ENCODE measurements around the gene UBXN6. TPM values are rescaled to one million over a fixed set of nuclear protein-coding genes. Genes with fewer than 3 reads are reported as not detected.

The UBXN6 gene
- total and polyA plus RNA-seq, 12 donors = 90.6 to 131 (median 106) TPM

GRCh38 chr19:4396949-4397783 is 60.4 kb downstream of the UBXN6 start:
- ATAC-seq = no peak

More at GRCh38 chr19:4396949-4397783, 60.4 kb downstream of the UBXN6 start:
- Histone ChIP-seq H3K4me3 (no peak overlapping the region), H3K36me3 (peaks cover 0 to 45% (median 3%) of the 10 kb centered on the region in 9 donors), H3K27me3 (no peaks in the 10 kb centered on the region), H3K27ac (peak overlapping the region in 6 of 10 donors; percentile 18 to 63 (median 41)), H3K9me3 (no peaks in the 10 kb centered on the region), H3K4me1 (peaks cover 17 to 83% (median 75%) of the 10 kb centered on the region in 9 donors)
- WGBS, 2 donors = 52 to 59% methylated on average over 15 of the region's 15 CpGs
- intact Hi-C loops (cut with DNase I) = loop anchor here in 2 of 10 donors (1.0 to 5.0 kb wide), 2 partner anchors 26 to 130 kb away; no protein-coding TSS in a partner anchor
- TF ChIP-seq CTCF (IDR thresholded peaks at IDR 0.05) = no peak
- DNase-seq = no peak

Small RNAs within 50 kb of the gene (microRNA-seq; reads per million reads assigned to microRNA genes)
- gene MIR4746 = 0 to 1.0 reads per million in 2 donors

Other genes starting within 250 kb of the UBXN6 start
- 1 to 10 TPM in 2 of 10 donors, under 1 TPM in 4, not detected in 4; 0.49 to 2.2 (median 0.81) TPM for gene EBI3, start 228.3 kb downstream of the UBXN6 start, total RNA-seq
- 1 to 10 TPM in 1 of 2 donors, under 1 TPM in 1; 0.73 to 2.4 TPM for gene EBI3, start 228.3 kb downstream of the UBXN6 start, polyA plus RNA-seq
- gene YJU2, start 210.7 kb downstream of the UBXN6 start, total RNA-seq = 10 to 100 TPM in 6 of 10 donors, 1 to 10 TPM in 4; 7.9 to 11.9 (median 10.4) TPM
- 10 to 100 TPM; 29.2 to 32.8 TPM for gene YJU2, start 210.7 kb downstream of the UBXN6 start, polyA plus RNA-seq
- gene SHD, start 178.5 kb downstream of the UBXN6 start, total RNA-seq = under 1 TPM in 3 of 10 donors, not detected in 7; 0.17 to 0.37 (median 0.30) TPM
- under 1 TPM in 1 of 2 donors, not detected in 1; 0.03 TPM for gene SHD, start 178.5 kb downstream of the UBXN6 start, polyA plus RNA-seq
- under 1 TPM in 1 of 10 donors, not detected in 9; 0.35 TPM for gene TMIGD2, start 155.4 kb downstream of the UBXN6 start, total RNA-seq
- gene TMIGD2, start 155.4 kb downstream of the UBXN6 start, polyA plus RNA-seq = under 1 TPM in 1 of 2 donors, not detected in 1; 0.07 TPM
- gene FSD1, start 153.2 kb downstream of the UBXN6 start, total RNA-seq = under 1 TPM in 1 of 10 donors, not detected in 9; 0.25 TPM
- under 1 TPM in 1 of 2 donors, not detected in 1; 0.10 TPM for gene FSD1, start 153.2 kb downstream of the UBXN6 start, polyA plus RNA-seq
- 1 to 10 TPM in 9 of 10 donors, under 1 TPM in 1; 0.56 to 9.1 (median 2.6) TPM for gene STAP2, start 119.0 kb downstream of the UBXN6 start, total RNA-seq
- gene STAP2, start 119.0 kb downstream of the UBXN6 start, polyA plus RNA-seq = 1 to 10 TPM; 2.1 to 2.2 TPM
- 10 to 100 TPM; 18.7 to 26.6 (median 20.9) TPM for gene MPND, start 114.2 kb downstream of the UBXN6 start, total RNA-seq
- gene MPND, start 114.2 kb downstream of the UBXN6 start, polyA plus RNA-seq = 10 to 100 TPM; 15.2 to 25.2 TPM
- gene SH3GL1, start 57.2 kb downstream of the UBXN6 start, total RNA-seq = 10 to 100 TPM; 13.1 to 33.4 (median 17.6) TPM
- gene SH3GL1, start 57.2 kb downstream of the UBXN6 start, polyA plus RNA-seq = 10 to 100 TPM; 20.1 to 41.8 TPM
- 1 to 10 TPM; 4.5 to 8.7 (median 6.6) TPM for gene CHAF1A, start 55.2 kb downstream of the UBXN6 start, total RNA-seq
- gene CHAF1A, start 55.2 kb downstream of the UBXN6 start, polyA plus RNA-seq = 1 to 10 TPM; 4.2 to 4.4 TPM
- 10 to 100 TPM; 20.5 to 39.0 (median 26.7) TPM for gene HDGFL2, start 14.5 kb upstream of the UBXN6 start, total RNA-seq
- 10 to 100 TPM; 32.9 to 40.9 TPM for gene HDGFL2, start 14.5 kb upstream of the UBXN6 start, polyA plus RNA-seq
- 100 to 1,000 TPM; 143 to 416 (median 198) TPM for gene PLIN4, start 60.7 kb upstream of the UBXN6 start, total RNA-seq
- 100 to 1,000 TPM in 1 of 2 donors, 10 to 100 TPM in 1; 42.0 to 225 TPM for gene PLIN4, start 60.7 kb upstream of the UBXN6 start, polyA plus RNA-seq
- gene PLIN5, start 77.4 kb upstream of the UBXN6 start, total RNA-seq = 100 to 1,000 TPM in 1 of 10 donors, 10 to 100 TPM in 9; 33.6 to 144 (median 45.7) TPM
- gene PLIN5, start 77.4 kb upstream of the UBXN6 start, polyA plus RNA-seq = 100 to 1,000 TPM in 1 of 2 donors, 10 to 100 TPM in 1; 25.7 to 149 TPM
- gene LRG1, start 82.2 kb upstream of the UBXN6 start, total RNA-seq = 1 to 10 TPM in 1 of 10 donors, under 1 TPM in 9; 0.06 to 1.3 (median 0.31) TPM
- under 1 TPM; 0.15 to 0.29 TPM for gene LRG1, start 82.2 kb upstream of the UBXN6 start, polyA plus RNA-seq
- 10 to 100 TPM in 4 of 10 donors, 1 to 10 TPM in 6; 3.4 to 27.9 (median 9.0) TPM for gene SEMA6B, start 101.9 kb upstream of the UBXN6 start, total RNA-seq
- 10 to 100 TPM in 1 of 2 donors, 1 to 10 TPM in 1; 9.1 to 12.8 TPM for gene SEMA6B, start 101.9 kb upstream of the UBXN6 start, polyA plus RNA-seq
- gene TNFAIP8L1, start 181.7 kb upstream of the UBXN6 start, total RNA-seq = 10 to 100 TPM in 1 of 10 donors, 1 to 10 TPM in 9; 2.5 to 13.4 (median 6.1) TPM
- 1 to 10 TPM; 5.0 to 8.9 TPM for gene TNFAIP8L1, start 181.7 kb upstream of the UBXN6 start, polyA plus RNA-seq
- gene MYDGF, start 212.5 kb upstream of the UBXN6 start, total RNA-seq = 10 to 100 TPM; 14.2 to 48.5 (median 21.1) TPM
- gene MYDGF, start 212.5 kb upstream of the UBXN6 start, polyA plus RNA-seq = 100 to 1,000 TPM in 1 of 2 donors, 10 to 100 TPM in 1; 28.2 to 211 TPM

Measured in heart right ventricle (tissue), 16 donors.